HS-27A (cell line): Measurements from ENCODE around the gene RIT1.

Source experiments
- DNase-seq: peaks from one replicate; pipeline ENCODE4 v3.0.0-alpha.2; 2012; ENCODE audit warnings: low read depth, missing footprints

Gene RIT1

GRCh38 chr1:155856975-155857930 is 53.9 kb downstream of the RIT1 start, which contains the start of gene GON4L:
Gene GON4L, minus strand, starts transcription at chr1:155857214. Its CDS starts 3,434 bp downstream, at chr1:155853780.
- peak; percentile 77 for DNase-seq

GRCh38 chr1:155856257-155856974 is 54.7 kb downstream of the RIT1 start:
- no peak for DNase-seq

GRCh38 chr1:155850345-155850744 is 60.8 kb downstream of the RIT1 start:
- DNase-seq: no peak

GRCh38 chr1:155847823-155848529 is 63.2 kb downstream of the RIT1 start:
- no peak for DNase-seq
